Measurements from ENCODE around the gene DESI1.
"Not testable (repeated sequence)": the region's sequence is repeated elsewhere in the genome, so short reads cannot be mapped to it uniquely, and the experiment has no call there.

Gene DESI1

GRCh38 chr22:41584881-41585280 is 36.0 kb downstream of the DESI1 start:
- Mint-ChIP-seq H3K9me3 (ENCODE audit: low read depth) (no peaks in the 10 kb centered on the region), H3K4me3 (no peak overlapping the region), H3K36me3 (no peaks in the 10 kb centered on the region), H3K4me1 (ENCODE audit: low read depth) (peaks cover 8% of the 10 kb centered on the region), H3K27me3 (no peaks in the 10 kb centered on the region), H3K27ac (no peak overlapping the region)

GRCh38 chr22:41582694-41583093 is 38.1 kb downstream of the DESI1 start:
- Mint-ChIP-seq H3K4me3 (no peak overlapping the region), H3K9me3 (ENCODE audit: low read depth) (no peaks in the 10 kb centered on the region), H3K27me3 (no peaks in the 10 kb centered on the region), H3K36me3 (peaks cover 2% of the 10 kb centered on the region), H3K27ac (no peak overlapping the region), H3K4me1 (ENCODE audit: low read depth) (no peaks in the 10 kb centered on the region)

- Mint-ChIP-seq H3K27ac (no peak overlapping the region), H3K36me3 (peaks cover 2% of the 10 kb centered on the region)
These were observed 40.9 kb downstream of the DESI1 start for GRCh38 chr22:41579997-41580355.

GRCh38 chr22:41579297-41579996 is 41.4 kb downstream of the DESI1 start:
- H3K27ac Mint-ChIP-seq = no peak overlapping the region
- H3K9me3 Mint-ChIP-seq (ENCODE audit: low read depth) = no peaks in the 10 kb centered on the region
- peaks cover 2% of the 10 kb centered on the region for H3K36me3 Mint-ChIP-seq
- no peaks in the 10 kb centered on the region for H3K27me3 Mint-ChIP-seq
- no peak overlapping the region for H3K4me3 Mint-ChIP-seq
- H3K4me1 Mint-ChIP-seq (ENCODE audit: low read depth) = no peaks in the 10 kb centered on the region

More at GRCh38 chr22:41579997-41580355, 40.9 kb downstream of the DESI1 start:
- Mint-ChIP-seq H3K9me3 (ENCODE audit: low read depth) (no peaks in the 10 kb centered on the region), H3K4me3 (no peak overlapping the region), H3K4me1 (ENCODE audit: low read depth) (no peaks in the 10 kb centered on the region), H3K27me3 (no peaks in the 10 kb centered on the region)

GRCh38 chr22:41578818-41579217 is 42.0 kb downstream of the DESI1 start:
- H3K27ac Mint-ChIP-seq = no peak overlapping the region
- H3K4me1 Mint-ChIP-seq (ENCODE audit: low read depth) = no peaks in the 10 kb centered on the region
- no peaks in the 10 kb centered on the region for H3K9me3 Mint-ChIP-seq (ENCODE audit: low read depth)
- H3K4me3 Mint-ChIP-seq = no peak overlapping the region
- no peaks in the 10 kb centered on the region for H3K27me3 Mint-ChIP-seq
- peaks cover 2% of the 10 kb centered on the region for H3K36me3 Mint-ChIP-seq

GRCh38 chr22:41578114-41578513 is 42.7 kb downstream of the DESI1 start:
- Mint-ChIP-seq H3K9me3 (ENCODE audit: low read depth) (no peaks in the 10 kb centered on the region), H3K36me3 (peaks cover 2% of the 10 kb centered on the region), H3K27ac (no peak overlapping the region), H3K27me3 (no peaks in the 10 kb centered on the region), H3K4me3 (no peak overlapping the region), H3K4me1 (ENCODE audit: low read depth) (no peaks in the 10 kb centered on the region)

- Mint-ChIP-seq H3K36me3 (peaks cover 2% of the 10 kb centered on the region), H3K27ac (no peak overlapping the region), H3K9me3 (ENCODE audit: low read depth) (no peaks in the 10 kb centered on the region), H3K4me3 (no peak overlapping the region), H3K27me3 (no peaks in the 10 kb centered on the region), H3K4me1 (ENCODE audit: low read depth) (no peaks in the 10 kb centered on the region)
These were observed 44.0 kb downstream of the DESI1 start for GRCh38 chr22:41576877-41577276.

GRCh38 chr22:41575533-41575932 is 45.3 kb downstream of the DESI1 start:
- Mint-ChIP-seq H3K4me1 (ENCODE audit: low read depth) (no peaks in the 10 kb centered on the region), H3K4me3 (no peak overlapping the region), H3K27ac (no peak overlapping the region), H3K27me3 (no peaks in the 10 kb centered on the region), H3K9me3 (ENCODE audit: low read depth) (no peaks in the 10 kb centered on the region), H3K36me3 (peaks cover 2% of the 10 kb centered on the region)

GRCh38 chr22:41574847-41575381 is 45.9 kb downstream of the DESI1 start:
- no peaks in the 10 kb centered on the region for H3K27me3 Mint-ChIP-seq
- H3K36me3 Mint-ChIP-seq = peaks cover 2% of the 10 kb centered on the region
- no peaks in the 10 kb centered on the region for H3K9me3 Mint-ChIP-seq (ENCODE audit: low read depth)
- H3K27ac Mint-ChIP-seq = no peak overlapping the region
- H3K4me3 Mint-ChIP-seq = no peak overlapping the region
- H3K4me1 Mint-ChIP-seq (ENCODE audit: low read depth) = no peaks in the 10 kb centered on the region

GRCh38 chr22:41573677-41574076 is 47.2 kb downstream of the DESI1 start:
- Mint-ChIP-seq H3K4me1 (ENCODE audit: low read depth) (no peaks in the 10 kb centered on the region), H3K36me3 (no peaks in the 10 kb centered on the region), H3K27ac (no peak overlapping the region), H3K9me3 (ENCODE audit: low read depth) (no peaks in the 10 kb centered on the region), H3K4me3 (no peak overlapping the region), H3K27me3 (no peaks in the 10 kb centered on the region)

GRCh38 chr22:41572305-41572704 is 48.5 kb downstream of the DESI1 start:
- not testable (repeated sequence) for H3K36me3 Mint-ChIP-seq; H3K4me3 Mint-ChIP-seq; H3K27me3 Mint-ChIP-seq; H3K9me3 Mint-ChIP-seq (ENCODE audit: low read depth); H3K27ac Mint-ChIP-seq; H3K4me1 Mint-ChIP-seq (ENCODE audit: low read depth)

- no peaks in the 10 kb centered on the region for H3K9me3 Mint-ChIP-seq (ENCODE audit: low read depth)
- no peaks in the 10 kb centered on the region for H3K4me1 Mint-ChIP-seq (ENCODE audit: low read depth)
- H3K27ac Mint-ChIP-seq = no peak overlapping the region
- no peak overlapping the region for H3K4me3 Mint-ChIP-seq
- no peaks in the 10 kb centered on the region for H3K27me3 Mint-ChIP-seq
- no peaks in the 10 kb centered on the region for H3K36me3 Mint-ChIP-seq
These were observed 49.1 kb downstream of the DESI1 start for GRCh38 chr22:41571786-41572185.

- Mint-ChIP-seq H3K27ac (no peak overlapping the region), H3K4me1 (ENCODE audit: low read depth) (no peaks in the 10 kb centered on the region), H3K27me3 (no peaks in the 10 kb centered on the region), H3K4me3 (no peak overlapping the region), H3K9me3 (ENCODE audit: low read depth) (no peaks in the 10 kb centered on the region), H3K36me3 (no peaks in the 10 kb centered on the region)
These were observed 50.6 kb downstream of the DESI1 start for GRCh38 chr22:41570221-41570620.

- no peak overlapping the region for H3K27ac Mint-ChIP-seq
- no peaks in the 10 kb centered on the region for H3K27me3 Mint-ChIP-seq
- H3K9me3 Mint-ChIP-seq (ENCODE audit: low read depth) = no peaks in the 10 kb centered on the region
- H3K4me3 Mint-ChIP-seq = no peak overlapping the region
- H3K36me3 Mint-ChIP-seq = no peaks in the 10 kb centered on the region
- H3K4me1 Mint-ChIP-seq (ENCODE audit: low read depth) = no peaks in the 10 kb centered on the region
These were observed 52.0 kb downstream of the DESI1 start for GRCh38 chr22:41568811-41569210.

GRCh38 chr22:41567512-41567768 is 53.4 kb downstream of the DESI1 start:
- no peaks in the 10 kb centered on the region for H3K9me3 Mint-ChIP-seq (ENCODE audit: low read depth)
- H3K4me3 Mint-ChIP-seq = no peak overlapping the region
- no peak overlapping the region for H3K27ac Mint-ChIP-seq
- no peaks in the 10 kb centered on the region for H3K4me1 Mint-ChIP-seq (ENCODE audit: low read depth)
- H3K27me3 Mint-ChIP-seq = no peaks in the 10 kb centered on the region
- H3K36me3 Mint-ChIP-seq = no peaks in the 10 kb centered on the region

- Mint-ChIP-seq H3K4me1 (ENCODE audit: low read depth) (no peaks in the 10 kb centered on the region), H3K9me3 (ENCODE audit: low read depth) (no peaks in the 10 kb centered on the region), H3K4me3 (no peak overlapping the region), H3K27me3 (peaks cover 5% of the 10 kb centered on the region), H3K36me3 (no peaks in the 10 kb centered on the region), H3K27ac (no peak overlapping the region)
These were observed 55.3 kb downstream of the DESI1 start for GRCh38 chr22:41565403-41566054.

All from activated naive CD8-positive, alpha-beta T cell (primary cell).